ENCODE measurements around the gene RPH3AL.

DNA sequence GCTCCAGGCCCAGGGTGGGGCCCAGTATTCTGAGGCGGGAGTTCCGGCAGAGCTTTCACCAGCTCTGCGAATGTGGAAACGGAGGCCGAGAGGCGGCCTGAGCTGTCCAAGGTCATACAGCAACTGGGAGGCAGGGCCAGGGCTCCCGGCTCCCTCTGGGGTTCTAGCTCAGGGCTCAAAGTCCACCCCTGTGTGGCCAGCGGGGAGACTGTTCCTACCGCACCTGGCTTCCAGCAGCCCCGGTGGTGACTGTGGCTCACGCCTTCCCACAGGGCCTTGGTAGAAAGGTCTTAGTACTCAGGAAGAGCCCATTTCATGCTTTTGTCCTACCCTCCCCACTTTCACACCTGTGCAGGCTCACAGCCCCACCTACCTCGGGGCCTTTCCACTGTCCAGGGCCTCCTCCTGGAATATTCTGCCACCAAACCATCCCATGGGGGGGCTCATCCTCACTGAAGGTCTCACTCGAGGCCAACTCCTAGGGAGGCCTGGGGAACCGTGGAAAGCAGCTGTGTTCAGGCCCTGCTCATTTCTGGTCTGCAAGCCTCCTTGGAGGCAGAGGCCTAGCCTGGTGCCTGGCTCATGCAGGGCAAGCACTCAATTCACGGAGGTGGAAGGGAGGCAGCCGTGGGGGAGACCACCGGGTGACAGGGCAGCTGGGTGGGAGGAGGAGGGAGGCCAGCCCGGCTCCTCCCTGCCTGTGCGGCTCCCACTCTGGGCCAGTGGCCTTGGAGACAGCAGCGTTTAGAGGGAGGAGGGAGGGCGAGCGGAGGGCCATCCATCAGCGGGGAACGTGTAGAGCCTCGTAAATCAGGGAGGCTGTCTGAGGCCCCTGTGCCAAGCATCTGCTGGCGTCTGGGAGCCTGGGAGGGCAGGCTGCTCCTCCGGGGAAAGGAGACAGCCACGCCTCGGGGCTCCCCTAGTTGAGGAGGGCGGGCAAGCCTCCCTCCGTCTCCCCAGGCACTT, 158.5 kb downstream of the RPH3AL start:
- TF ChIP-seq POLR2AphosphoS5 (IDR thresholded peaks at IDR 0.05) (no peak), POLR2A (IDR thresholded peaks at IDR 0.05) (no peak)
- TF ChIP-seq, protein P1, sequence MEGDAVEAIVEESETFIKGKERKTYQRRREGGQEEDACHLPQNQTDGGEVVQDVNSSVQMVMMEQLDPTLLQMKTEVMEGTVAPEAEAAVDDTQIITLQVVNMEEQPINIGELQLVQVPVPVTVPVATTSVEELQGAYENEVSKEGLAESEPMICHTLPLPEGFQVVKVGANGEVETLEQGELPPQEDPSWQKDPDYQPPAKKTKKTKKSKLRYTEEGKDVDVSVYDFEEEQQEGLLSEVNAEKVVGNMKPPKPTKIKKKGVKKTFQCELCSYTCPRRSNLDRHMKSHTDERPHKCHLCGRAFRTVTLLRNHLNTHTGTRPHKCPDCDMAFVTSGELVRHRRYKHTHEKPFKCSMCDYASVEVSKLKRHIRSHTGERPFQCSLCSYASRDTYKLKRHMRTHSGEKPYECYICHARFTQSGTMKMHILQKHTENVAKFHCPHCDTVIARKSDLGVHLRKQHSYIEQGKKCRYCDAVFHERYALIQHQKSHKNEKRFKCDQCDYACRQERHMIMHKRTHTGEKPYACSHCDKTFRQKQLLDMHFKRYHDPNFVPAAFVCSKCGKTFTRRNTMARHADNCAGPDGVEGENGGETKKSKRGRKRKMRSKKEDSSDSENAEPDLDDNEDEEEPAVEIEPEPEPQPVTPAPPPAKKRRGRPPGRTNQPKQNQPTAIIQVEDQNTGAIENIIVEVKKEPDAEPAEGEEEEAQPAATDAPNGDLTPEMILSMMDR (IDR thresholded peaks at IDR 0.05): no peak

Data from gastroesophageal sphincter (tissue), 3 donors.